RPMI8226 (cell line): ENCODE data around the gene ALDH6A1.

Experiments
- DNase-seq: peaks from one replicate; pipeline ENCODE4 v3.0.0-alpha.2; 2015

The ALDH6A1 gene

DNA sequence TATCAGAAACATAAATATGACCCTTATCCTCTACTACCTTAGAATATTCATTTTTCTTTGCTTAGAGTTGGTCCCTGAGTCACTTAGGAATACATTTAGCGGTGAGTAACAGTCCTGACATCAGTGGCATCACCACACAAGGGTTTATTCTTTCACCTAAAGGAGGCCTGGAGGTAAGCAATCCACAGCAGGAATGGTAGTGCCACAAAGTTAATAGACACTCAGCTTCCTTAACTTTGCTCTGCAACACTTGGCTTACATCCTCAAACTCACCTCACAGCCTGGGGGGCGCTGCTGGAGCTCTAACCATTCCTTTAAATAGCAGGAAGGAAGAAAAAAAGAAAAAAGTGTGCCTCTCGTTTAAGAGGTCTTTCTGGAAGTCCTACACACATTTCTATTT is 36.0 kb downstream of the ALDH6A1 start:
- no peak for DNase-seq

DNA sequence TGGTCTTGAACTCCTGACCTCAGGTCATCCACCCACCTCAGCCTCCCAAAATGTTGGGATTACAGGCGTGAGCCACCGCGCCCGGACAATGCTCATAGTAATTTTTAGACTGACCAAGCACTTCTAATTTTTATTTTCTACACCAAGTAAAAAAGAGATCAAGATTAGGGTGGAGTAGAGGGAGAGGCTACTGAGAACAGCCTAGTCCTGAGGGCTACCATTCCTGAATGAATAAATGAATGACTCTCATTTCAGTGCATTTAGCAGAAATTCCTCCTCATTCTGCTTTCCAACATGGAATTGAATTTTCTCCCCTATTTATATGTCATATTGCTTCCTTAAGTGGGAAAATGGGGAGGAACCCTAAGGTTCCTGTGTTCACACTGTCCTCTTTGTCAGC is 38.7 kb downstream of the ALDH6A1 start:
- no peak for DNase-seq

- DNase-seq = no peak
Observed at GRCh38 chr14:74042296-74042695, 42.0 kb downstream of the ALDH6A1 start.

GRCh38 chr14:74038020-74038859 is 46.0 kb downstream of the ALDH6A1 start:
- peak; percentile 39 for DNase-seq

DNA sequence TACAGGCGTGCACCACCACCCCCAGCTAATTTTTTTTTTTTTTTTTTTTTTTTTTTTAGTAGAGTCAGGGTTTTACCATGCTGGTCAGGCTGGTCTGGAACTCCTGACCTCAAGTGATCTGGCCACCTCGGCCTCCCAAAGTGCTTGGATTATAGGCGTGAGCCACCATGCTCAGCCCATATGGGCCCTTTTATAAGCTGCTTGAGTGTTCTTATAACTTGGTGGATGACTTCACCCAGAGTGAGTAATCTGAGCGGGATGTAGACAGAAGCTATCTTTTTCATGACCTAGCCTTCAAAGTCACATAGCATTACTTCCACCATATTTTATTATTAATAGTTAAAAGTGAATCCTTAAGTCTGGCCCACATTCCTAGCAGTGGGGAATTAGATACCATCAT is 48.7 kb downstream of the ALDH6A1 start:
- DNase-seq = no peak

DNA sequence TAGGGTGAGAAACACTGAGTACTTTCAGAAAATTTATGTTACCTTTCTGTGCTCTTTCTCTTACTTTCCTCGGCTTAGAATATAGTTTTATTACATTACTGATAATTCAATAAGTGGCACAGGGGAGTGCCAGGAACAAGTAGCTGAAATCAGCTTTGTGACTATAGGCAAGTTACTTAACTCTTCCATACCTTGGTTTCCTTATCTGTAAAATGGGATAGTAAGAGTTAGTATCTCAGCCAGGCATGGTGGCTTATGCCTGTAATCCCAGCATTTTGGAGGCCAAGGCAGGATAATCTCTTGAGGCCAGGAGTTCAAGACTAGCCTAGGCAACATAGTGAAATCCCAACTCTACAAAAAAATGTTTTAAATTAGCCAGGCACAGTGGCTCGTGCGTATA is 49.7 kb downstream of the ALDH6A1 start:
- DNase-seq = no peak

DNA sequence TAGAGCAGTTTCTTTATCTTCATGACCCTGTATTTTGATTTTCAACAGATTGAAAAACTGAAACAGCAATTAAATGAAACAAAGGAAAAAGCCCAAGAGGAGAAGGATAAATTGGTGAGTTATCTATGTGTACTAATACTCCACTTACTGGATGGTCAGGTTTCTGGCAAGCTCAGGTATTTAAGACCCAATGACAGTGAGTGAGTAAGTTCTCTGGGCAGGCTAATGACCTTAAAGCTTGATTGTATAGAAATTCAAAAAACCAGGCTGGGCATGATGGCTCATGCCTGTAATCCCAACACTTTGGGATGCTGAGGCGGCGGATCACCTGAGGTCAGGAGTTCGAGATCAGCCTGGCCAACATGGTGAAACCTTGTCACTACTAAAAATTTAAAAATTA is 55.1 kb downstream of the ALDH6A1 start:
- DNase-seq = no peak

DNA sequence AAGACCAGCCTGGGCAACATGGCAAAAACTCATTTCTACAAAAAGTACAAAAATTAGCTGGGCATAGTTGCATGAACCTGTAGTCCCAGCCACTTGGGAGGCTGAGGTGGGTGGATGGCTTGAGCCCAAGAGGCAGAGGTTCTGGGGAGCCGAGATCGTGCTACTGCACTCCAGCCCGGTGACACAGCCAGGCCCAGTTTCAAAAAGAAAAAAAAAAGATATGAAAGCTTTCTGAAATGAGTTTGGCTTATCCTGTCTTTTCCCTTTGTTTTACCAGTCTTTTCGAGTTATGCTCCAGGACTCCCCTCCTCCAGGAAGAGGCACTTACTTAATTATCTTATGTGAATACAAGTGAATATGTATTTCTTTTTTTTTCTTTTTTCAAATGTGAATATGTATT is 61.9 kb downstream of the ALDH6A1 start:
- no peak for DNase-seq

GRCh38 chr14:74019408-74020137 is 64.7 kb downstream of the ALDH6A1 start:
- DNase-seq = no peak

DNA sequence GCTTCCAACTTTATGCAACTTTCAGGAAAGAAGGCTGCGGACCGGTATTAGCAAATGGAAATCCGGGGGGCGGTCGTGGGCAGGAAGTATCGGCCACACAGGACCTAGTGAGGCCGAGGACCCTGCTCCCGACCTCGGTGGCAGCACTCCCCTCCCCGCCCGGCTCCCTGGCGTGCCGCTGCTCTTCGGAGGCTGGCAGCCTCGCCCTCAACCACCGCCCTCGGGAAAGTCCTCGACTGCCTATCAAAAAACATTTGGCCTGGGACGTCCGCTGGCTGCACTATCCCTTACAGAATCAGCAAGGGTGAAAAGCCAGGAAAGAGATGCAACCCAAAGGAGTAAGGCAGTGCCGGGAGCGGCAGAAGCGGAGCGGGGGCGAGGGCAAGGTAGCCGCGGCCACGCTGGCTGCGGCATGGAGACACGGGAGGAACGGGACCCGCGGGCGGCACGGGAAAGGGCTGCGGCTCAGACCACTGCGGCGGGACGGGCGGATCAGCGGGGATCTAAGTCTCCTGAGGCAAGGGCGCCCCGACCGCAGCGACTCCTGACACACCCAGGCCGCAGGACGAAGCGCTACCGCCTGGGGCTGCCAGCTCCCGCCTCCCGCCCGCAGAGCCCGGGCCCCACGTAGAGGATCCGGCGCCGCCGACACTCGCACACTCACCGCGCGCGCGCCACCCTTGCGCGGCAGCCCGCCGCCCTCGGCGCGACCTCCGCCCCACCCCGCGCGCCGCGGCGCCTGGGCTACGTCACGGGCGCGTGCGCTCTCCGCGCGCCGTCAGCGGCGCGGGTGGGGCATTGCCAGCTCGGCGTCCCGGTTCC is 65.5 kb downstream of the ALDH6A1 start, which contains the start of the genes BBOF1 and ENTPD5:
Gene BBOF1, plus strand, starts transcription at position 764 of the 822 bp plus-strand sequence. CDS start 130 bp downstream, outside the sequence.
Gene ENTPD5, minus strand, starts transcription at position 703 of the 822 bp plus-strand sequence. CDS start 31,186 bp downstream, outside the sequence.
- DNase-seq = peak; percentile 88

DNA sequence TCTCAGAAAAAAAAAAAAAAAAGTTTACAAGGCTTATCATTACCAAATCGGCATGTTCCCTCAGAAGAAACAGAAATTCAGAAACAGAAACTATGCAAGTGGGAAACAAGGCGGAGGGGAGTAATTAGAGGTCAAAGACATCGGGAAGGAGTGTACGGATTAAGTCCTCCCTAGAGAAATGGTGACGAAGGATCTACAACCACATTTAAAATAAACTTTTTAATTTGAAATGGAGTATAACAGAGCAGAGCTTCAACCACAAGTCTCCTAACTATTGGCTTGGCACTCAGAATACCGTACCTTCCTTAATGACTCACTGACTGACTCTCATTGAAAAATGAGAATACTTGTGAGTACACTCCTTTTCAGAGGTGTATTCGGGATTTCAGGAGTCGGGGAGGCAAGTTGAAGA is 66.1 kb downstream of the ALDH6A1 start:
- DNase-seq = no peak

- DNase-seq = no peak
Observed at GRCh38 chr14:74015963-74016362, 68.3 kb downstream of the ALDH6A1 start.

DNA sequence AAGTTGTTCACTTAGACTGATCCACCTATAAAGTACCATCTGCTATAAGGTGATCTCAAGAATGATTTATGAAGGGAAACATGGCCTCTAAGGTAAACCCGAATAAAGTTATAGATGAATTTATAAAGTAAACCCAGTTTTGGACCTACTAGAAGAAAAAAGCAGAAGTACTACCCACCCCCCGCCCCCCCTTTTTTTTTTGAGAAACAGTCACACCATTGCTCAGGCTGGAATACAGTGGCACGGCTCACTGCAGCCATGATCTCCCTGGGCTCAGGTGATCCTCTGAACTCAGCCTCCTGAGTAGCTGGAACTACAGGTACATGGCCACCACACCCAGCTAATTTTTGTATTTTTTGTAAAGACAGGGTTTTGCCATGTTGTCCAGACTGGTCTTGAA is 69.1 kb downstream of the ALDH6A1 start:
- no peak for DNase-seq

- DNase-seq = no peak
Observed at GRCh38 chr14:74014299-74014698, 70.0 kb downstream of the ALDH6A1 start.

- DNase-seq = no peak
Observed at GRCh38 chr14:74008843-74009499, 75.3 kb downstream of the ALDH6A1 start.
